Subcutaneous abdominal adipose tissue (tissue), 5 donors: ENCODE measurements around the gene COL7A1.

Experiments
- H3K27ac ChIP-seq: one replicate; pipeline ENCODE4 v1.7.0; 2013; ENCODE audit warnings: low read depth, mild to moderate bottlenecking, inconsistent platforms, low read length, moderate library complexity
- H3K27me3 ChIP-seq, 5 donors: one replicate each; pipeline ENCODE4 v1.7.0; 2013; ENCODE audit warnings: low read length in 5 of 5, inconsistent platforms in 1 of 5; ENCODE audit not compliant: control insufficient read depth in 5 of 5, insufficient read depth in 4 of 5
- H3K36me3 ChIP-seq, 5 donors: one replicate each; pipeline ENCODE4 v1.7.0; 2013; ENCODE audit warnings: low read length in 5 of 5; ENCODE audit not compliant: control insufficient read depth in 5 of 5, insufficient read depth in 5 of 5
- H3K4me1 ChIP-seq, 5 donors: one replicate each; pipeline ENCODE4 v1.7.0; 2013; ENCODE audit warnings: low read length in 5 of 5, mild to moderate bottlenecking in 3 of 5, moderate library complexity in 1 of 5; ENCODE audit not compliant: control insufficient read depth in 5 of 5, insufficient read depth in 5 of 5
- H3K4me3 ChIP-seq, 5 donors: one replicate each; pipeline ENCODE4 v1.7.0; 2013; ENCODE audit warnings: low read length in 5 of 5, low read depth in 1 of 5
- H3K9ac ChIP-seq, 5 donors: one replicate each; pipeline ENCODE4 v1.7.0; 2013; ENCODE audit warnings: low read length in 5 of 5, mild to moderate bottlenecking in 4 of 5, moderate library complexity in 3 of 5
- H3K9me3 ChIP-seq, 5 donors: one replicate each; pipeline ENCODE4 v1.7.0; 2013; ENCODE audit warnings: low read length in 5 of 5; ENCODE audit not compliant: control insufficient read depth in 5 of 5
- donor health status: healthy.
- donor health status: healthy.
- donor health status: healthy.
- donor health status: healthy.
- donor health status: healthy.

Gene COL7A1

DNA sequence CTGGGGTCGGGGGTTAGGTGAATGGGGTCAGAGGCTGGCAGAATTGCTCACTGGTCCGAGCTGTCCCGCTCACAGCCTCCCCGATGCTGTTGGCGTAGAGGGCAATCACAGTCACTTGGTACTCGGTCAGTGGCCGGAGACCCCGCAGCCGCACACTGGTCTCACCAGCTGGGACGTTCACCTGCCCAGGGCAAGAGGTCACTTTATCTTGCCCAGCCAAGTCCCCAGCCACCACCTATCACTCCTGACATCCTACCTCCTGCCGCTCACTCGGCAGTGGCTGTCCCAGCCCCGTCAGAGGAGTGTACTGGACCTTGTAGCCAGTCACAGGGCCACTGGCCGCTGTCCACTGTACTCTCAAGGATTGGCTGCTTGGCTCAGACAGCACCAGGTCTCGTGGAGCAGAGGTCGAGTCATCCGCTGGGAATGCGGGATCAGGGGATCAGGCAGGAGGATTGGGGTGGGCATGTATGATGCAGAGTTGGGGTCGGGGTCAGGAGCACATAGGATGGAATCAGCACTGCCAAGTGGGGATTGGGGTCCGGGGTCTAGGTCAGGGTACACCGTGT is 2.5 kb downstream of the COL7A1 start:
- Histone ChIP-seq H3K9me3 (no peaks in the 10 kb centered on the region), H3K27ac (no peak overlapping the region), H3K4me1 (peaks cover 2 to 14% (median 8%) of the 10 kb centered on the region in 5 donors), H3K4me3 (no peak overlapping the region), H3K27me3 (peaks cover 13 to 28% (median 24%) of the 10 kb centered on the region in 5 donors), H3K36me3 (peaks cover 0 to 6% (median 2%) of the 10 kb centered on the region in 5 donors), H3K9ac (no peak overlapping the region)

DNA sequence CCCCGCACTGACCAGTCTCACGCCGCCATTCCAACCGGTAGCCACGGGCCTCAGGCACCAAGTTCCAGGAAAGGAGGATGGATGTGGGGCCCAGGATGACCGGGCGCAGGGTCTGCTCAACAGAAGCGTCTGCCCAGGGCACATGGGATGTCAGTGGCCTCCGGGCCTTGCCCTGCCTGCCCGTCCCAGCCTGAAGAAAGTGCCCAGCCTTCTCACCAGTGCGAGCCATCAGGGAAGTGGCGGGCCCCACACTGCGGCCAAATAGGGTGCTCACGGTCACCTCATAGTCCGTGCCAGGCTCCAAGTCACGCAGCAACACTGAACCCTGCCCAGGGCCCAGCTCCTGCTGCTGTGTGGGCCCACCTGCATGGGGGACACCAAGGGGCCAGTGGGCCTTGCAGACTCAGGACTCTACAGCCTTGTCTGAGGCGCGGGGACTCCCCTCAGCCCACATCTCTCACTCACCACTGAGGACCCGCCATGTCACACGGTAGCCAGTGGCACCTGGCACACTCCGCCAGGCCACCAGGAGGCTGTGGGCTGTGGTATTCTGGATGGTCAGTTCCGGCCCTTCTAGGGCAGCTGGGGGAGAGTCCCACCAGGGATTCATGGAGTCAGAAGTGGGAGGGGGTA is 3.1 kb downstream of the COL7A1 start:
- Histone ChIP-seq H3K4me1 (peaks cover 2 to 10% (median 8%) of the 10 kb centered on the region in 5 donors), H3K4me3 (no peak overlapping the region), H3K36me3 (no peaks in the 10 kb centered on the region)

DNA sequence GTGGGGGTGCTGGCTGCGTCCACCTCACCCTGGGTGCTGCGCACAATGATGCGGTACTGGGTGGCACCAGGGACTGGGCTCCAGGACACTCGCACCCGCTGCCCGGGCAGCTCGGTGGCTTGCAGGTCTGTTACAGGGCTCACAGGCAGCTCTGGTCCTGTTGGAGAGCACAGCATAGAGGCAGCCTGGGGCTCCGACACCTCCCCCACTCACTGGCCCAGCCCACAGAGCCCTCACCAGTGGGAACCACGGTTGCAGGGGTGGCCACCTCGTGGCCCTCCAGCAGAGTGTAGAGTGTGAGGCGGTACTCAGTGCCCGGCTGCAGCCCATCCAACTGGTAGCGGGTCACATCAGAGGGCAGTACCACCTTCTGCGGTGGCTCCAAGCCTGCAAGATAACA is 3.7 kb downstream of the COL7A1 start:
- Histone ChIP-seq H3K27ac (no peak overlapping the region), H3K9ac (no peak overlapping the region), H3K36me3 (no peaks in the 10 kb centered on the region)

More for the DNA sequence above, 3.1 kb downstream of the COL7A1 start:
- H3K27me3 ChIP-seq: peaks cover 13 to 28% (median 24%) of the 10 kb centered on the region in 5 donors
- no peak overlapping the region for H3K9ac ChIP-seq
- no peaks in the 10 kb centered on the region for H3K9me3 ChIP-seq
- no peak overlapping the region for H3K27ac ChIP-seq

DNA sequence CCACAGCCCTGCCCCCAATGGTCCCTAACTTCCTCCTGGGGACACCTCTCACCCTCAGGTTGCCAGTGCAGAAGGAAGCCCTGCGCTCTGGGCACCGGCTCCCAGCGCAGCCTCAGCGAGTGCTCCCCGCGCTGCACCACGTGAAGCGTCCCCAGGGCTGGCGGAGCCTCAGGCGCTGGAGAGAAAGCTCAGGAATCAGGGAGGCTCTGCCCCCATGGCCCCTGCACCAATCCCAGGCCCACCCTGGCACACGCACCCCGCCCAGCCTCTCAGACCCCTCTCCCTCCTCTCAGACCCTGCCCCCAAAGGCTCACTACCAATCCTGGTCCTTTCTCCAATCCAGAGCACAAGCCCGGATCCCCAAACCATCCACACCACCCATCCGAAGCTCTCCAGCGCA is 6.9 kb downstream of the COL7A1 start:
- Histone ChIP-seq H3K27ac (no peak overlapping the region), H3K27me3 (peaks cover 0 to 10% (median 6%) of the 10 kb centered on the region in 5 donors), H3K9ac (no peak overlapping the region), H3K4me3 (no peak overlapping the region), H3K36me3 (no peaks in the 10 kb centered on the region), H3K4me1 (no peaks in the 10 kb centered on the region), H3K9me3 (no peaks in the 10 kb centered on the region)

More for the DNA sequence above, 3.7 kb downstream of the COL7A1 start:
- no peak overlapping the region for H3K4me3 ChIP-seq
- H3K27me3 ChIP-seq: peaks cover 13 to 28% (median 24%) of the 10 kb centered on the region in 5 donors
- H3K9me3 ChIP-seq: no peaks in the 10 kb centered on the region
- H3K4me1 ChIP-seq: peaks cover 2 to 10% (median 8%) of the 10 kb centered on the region in 5 donors

DNA sequence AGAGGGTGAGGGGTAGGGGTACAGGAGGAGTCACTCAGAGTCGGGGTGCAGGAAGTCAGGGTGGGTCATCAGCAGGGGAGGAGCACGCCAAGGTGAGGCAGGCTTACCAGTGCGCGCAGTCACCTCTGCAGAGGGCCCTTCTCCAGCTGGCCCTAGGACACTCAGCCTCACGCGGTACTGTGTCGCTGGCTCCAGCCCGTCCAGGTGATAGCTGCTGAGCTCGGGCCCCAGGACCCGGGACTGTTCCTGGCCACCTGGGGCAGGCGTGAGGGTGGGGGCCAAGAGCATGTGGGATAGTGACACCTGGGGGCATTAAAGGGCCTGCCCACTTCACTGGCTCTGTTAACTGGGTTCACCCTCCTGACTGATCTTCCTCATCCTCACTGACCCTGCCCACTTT is 7.4 kb downstream of the COL7A1 start:
- H3K9me3 ChIP-seq: no peaks in the 10 kb centered on the region
- no peak overlapping the region for H3K4me3 ChIP-seq
- H3K9ac ChIP-seq: no peak overlapping the region
- no peak overlapping the region for H3K27ac ChIP-seq
- peaks cover 0 to 7% (median 6%) of the 10 kb centered on the region in 5 donors for H3K27me3 ChIP-seq
- H3K36me3 ChIP-seq: no peaks in the 10 kb centered on the region
- no peaks in the 10 kb centered on the region for H3K4me1 ChIP-seq

DNA sequence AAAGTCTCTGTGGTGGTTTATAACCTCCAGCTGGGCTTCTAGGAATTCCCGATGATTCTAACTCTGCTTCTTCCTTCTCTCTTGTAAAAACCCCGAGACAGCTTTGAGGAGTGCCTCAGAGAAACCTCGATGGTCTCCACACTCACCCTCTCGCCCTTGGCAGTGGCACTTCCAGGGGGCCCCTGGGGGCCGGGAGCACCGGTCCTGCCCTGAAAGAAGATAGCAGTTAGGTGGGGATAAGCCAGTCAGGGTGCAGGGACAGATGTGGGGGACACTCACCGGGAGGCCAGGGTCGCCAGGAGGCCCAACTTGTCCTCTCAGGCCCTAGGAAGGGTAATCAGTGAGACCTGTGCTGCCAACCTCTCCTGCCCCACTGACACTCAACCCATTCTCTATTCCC is 9.7 kb downstream of the COL7A1 start:
- Histone ChIP-seq H3K9ac (no peak overlapping the region), H3K36me3 (no peaks in the 10 kb centered on the region), H3K4me1 (no peaks in the 10 kb centered on the region), H3K9me3 (no peaks in the 10 kb centered on the region), H3K27ac (no peak overlapping the region), H3K4me3 (no peak overlapping the region), H3K27me3 (peaks cover 0 to 6% (median 5%) of the 10 kb centered on the region in 5 donors)

DNA sequence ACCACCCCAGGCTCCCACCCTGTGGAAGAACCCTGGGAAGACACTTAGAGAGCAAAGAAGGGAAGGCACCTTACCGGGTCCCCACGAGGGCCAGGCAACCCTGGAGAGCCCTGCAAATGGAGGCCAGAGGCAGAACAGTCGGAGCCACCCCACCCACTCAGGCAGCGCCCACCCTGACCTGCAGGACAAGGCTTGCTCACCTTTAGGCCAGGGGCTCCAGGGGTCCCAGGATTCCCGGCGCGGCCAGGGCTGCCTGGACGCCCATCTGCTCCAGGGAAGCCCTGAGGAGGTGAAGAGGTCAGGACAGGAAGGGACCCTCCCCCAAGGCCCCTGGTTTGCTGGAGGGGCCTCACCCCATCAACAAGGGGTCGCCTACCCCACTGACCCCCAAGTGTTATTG is 10.3 kb downstream of the COL7A1 start:
- no peaks in the 10 kb centered on the region for H3K36me3 ChIP-seq
- H3K4me3 ChIP-seq: no peak overlapping the region

DNA sequence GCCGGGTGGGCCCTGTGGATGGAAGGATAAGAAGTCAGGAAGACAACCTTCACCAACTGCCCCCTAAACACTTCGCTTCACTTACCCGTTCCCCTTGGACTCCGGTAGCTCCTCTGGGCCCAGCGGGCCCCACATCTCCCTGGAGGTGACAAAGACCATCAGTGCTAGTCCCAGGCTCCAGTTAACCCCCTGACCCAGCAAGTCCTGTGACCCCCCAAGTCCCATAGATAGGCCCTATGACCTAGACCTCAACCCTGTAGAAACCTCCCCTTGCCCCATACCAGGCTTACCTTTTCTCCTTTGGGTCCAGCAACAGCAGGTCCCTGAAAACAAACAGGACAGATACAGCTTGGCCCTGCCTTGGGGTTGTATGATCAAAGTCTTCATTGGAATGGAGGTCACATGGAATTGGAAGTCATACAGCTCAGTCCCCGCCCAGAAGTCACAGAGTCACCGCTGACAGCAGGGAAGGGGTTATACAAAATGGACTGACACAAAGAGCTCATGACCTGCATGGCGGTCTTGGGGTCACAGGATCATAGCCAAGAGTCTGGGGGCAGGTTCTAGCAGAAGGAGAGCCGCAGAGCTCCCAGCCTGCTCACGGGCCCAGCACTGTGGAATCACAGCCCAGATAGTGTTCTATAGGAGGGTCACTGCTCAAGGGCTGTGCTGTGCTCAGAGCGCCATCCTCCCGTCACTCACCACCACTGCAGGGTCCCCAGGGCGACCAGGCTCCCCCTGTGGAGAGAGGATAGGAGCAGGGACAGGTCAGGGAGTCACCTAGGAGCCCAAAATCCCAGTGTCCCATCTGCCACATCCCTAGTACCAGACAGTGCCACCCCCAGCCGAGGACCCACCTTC is 13.3 kb downstream of the COL7A1 start:
- no peaks in the 10 kb centered on the region for H3K4me1 ChIP-seq
- no peak overlapping the region for H3K9ac ChIP-seq

More for the DNA sequence above, 10.3 kb downstream of the COL7A1 start:
- Histone ChIP-seq H3K9ac (no peak overlapping the region), H3K4me1 (no peaks in the 10 kb centered on the region), H3K9me3 (no peaks in the 10 kb centered on the region), H3K27me3 (peaks cover 0 to 6% (median under 1%) of the 10 kb centered on the region in 5 donors), H3K27ac (no peak overlapping the region)

DNA sequence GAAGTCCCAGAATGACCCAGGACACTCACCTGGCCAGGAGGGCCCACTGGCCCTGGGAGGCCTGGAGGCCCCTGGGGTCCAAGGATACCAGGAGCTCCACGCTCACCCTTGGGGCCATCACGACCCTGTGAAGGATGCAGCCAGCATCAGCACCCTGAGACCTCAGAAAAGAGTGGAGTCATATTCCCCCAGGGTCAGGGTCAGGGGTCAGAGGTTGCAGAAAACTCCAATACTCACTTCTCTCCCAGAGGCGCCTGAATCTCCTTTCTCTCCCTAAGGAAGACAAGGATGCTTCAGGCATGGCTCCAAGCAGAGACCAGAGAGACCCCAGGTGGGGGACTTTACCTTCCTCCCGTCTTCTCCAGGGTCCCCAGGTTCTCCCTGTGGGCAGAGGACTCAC is 18.5 kb downstream of the COL7A1 start:
- no peak overlapping the region for H3K4me3 ChIP-seq
- no peaks in the 10 kb centered on the region for H3K36me3 ChIP-seq
- H3K27ac ChIP-seq: no peak overlapping the region

More for the DNA sequence above, 13.3 kb downstream of the COL7A1 start:
- Histone ChIP-seq H3K4me3 (no peak overlapping the region), H3K9me3 (no peaks in the 10 kb centered on the region), H3K27me3 (no peaks in the 10 kb centered on the region), H3K36me3 (no peaks in the 10 kb centered on the region), H3K27ac (no peak overlapping the region)

DNA sequence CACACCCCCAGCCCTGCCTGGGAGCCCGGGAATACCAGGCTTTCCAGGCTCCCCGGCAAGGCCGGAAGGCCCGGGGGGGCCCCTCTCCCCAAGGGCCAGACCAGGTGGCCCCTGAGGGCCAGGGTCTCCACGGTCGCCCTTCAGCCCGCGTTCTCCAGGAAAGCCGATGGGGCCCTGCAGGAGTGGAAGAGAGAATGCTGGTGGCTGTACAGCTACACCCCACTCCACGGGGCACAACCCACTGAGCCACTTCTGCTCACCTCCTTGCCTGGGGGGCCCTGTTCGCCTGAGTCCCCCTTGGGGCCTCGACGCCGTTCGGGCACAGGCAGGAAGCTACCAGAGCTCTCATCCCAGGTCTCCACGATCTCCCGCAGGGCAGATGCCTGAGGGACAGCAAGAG is 19.8 kb downstream of the COL7A1 start:
- Histone ChIP-seq H3K4me1 (no peaks in the 10 kb centered on the region), H3K9me3 (no peaks in the 10 kb centered on the region), H3K36me3 (no peaks in the 10 kb centered on the region), H3K4me3 (no peak overlapping the region), H3K27ac (no peak overlapping the region), H3K27me3 (no peaks in the 10 kb centered on the region), H3K9ac (no peak overlapping the region)

More for the DNA sequence above, 18.5 kb downstream of the COL7A1 start:
- H3K27me3 ChIP-seq: no peaks in the 10 kb centered on the region
- no peaks in the 10 kb centered on the region for H3K4me1 ChIP-seq
- H3K9me3 ChIP-seq: no peaks in the 10 kb centered on the region
- H3K9ac ChIP-seq: no peak overlapping the region
